ENCODE results near the gene IMMP2L.

Gene IMMP2L

GRCh38 chr7:110800984-110801383 is 761.3 kb downstream of the IMMP2L start:
- no peak for DNase-seq (ENCODE audit: low spot score)

- DNase-seq (ENCODE audit: low spot score): no peak
Measured at GRCh38 chr7:110797656-110798055, 764.6 kb downstream of the IMMP2L start.

GRCh38 chr7:110790992-110791391 is 771.3 kb downstream of the IMMP2L start:
- DNase-seq (ENCODE audit: low spot score): no peak

- no peak for DNase-seq (ENCODE audit: low spot score)
Measured at GRCh38 chr7:110786328-110786965, 775.8 kb downstream of the IMMP2L start.

- DNase-seq (ENCODE audit: low spot score): no peak
Measured at GRCh38 chr7:110784749-110785148, 777.5 kb downstream of the IMMP2L start.

GRCh38 chr7:110780712-110781111 is 781.6 kb downstream of the IMMP2L start:
- DNase-seq (ENCODE audit: low spot score): no peak

GRCh38 chr7:110779339-110779738 is 783.0 kb downstream of the IMMP2L start:
- DNase-seq (ENCODE audit: low spot score): peak; percentile 10

- DNase-seq (ENCODE audit: low spot score): no peak
Measured at GRCh38 chr7:110775046-110775445, 787.2 kb downstream of the IMMP2L start.

GRCh38 chr7:110774071-110774470 is 788.2 kb downstream of the IMMP2L start:
- DNase-seq (ENCODE audit: low spot score): no peak

- no peak for DNase-seq (ENCODE audit: low spot score)
Measured at GRCh38 chr7:110772615-110773014, 789.7 kb downstream of the IMMP2L start.

GRCh38 chr7:110771717-110772116 is 790.6 kb downstream of the IMMP2L start:
- DNase-seq (ENCODE audit: low spot score): no peak

- DNase-seq (ENCODE audit: low spot score): no peak
Measured at GRCh38 chr7:110767550-110768110, 794.7 kb downstream of the IMMP2L start.

- DNase-seq (ENCODE audit: low spot score): no peak
Measured at GRCh38 chr7:110766864-110767263, 795.4 kb downstream of the IMMP2L start.

- DNase-seq (ENCODE audit: low spot score): no peak
Measured at GRCh38 chr7:110764852-110765251, 797.4 kb downstream of the IMMP2L start.

- DNase-seq (ENCODE audit: low spot score): no peak
Measured at GRCh38 chr7:110762546-110763225, 799.6 kb downstream of the IMMP2L start.

- no peak for DNase-seq (ENCODE audit: low spot score)
Measured at GRCh38 chr7:110760341-110760740, 802.0 kb downstream of the IMMP2L start.

GRCh38 chr7:110759069-110759468 is 803.2 kb downstream of the IMMP2L start:
- DNase-seq (ENCODE audit: low spot score): no peak

GRCh38 chr7:110754649-110755048 is 807.6 kb downstream of the IMMP2L start:
- no peak for DNase-seq (ENCODE audit: low spot score)

GRCh38 chr7:110750931-110751605 is 811.2 kb downstream of the IMMP2L start:
- DNase-seq (ENCODE audit: low spot score): no peak

- DNase-seq (ENCODE audit: low spot score): no peak
Measured at GRCh38 chr7:110733221-110733620, 829.1 kb downstream of the IMMP2L start.

- DNase-seq (ENCODE audit: low spot score): no peak
Measured at GRCh38 chr7:110724811-110725210, 837.5 kb downstream of the IMMP2L start.

- no peak for DNase-seq (ENCODE audit: low spot score)
Measured at GRCh38 chr7:110721395-110721794, 840.9 kb downstream of the IMMP2L start.

- DNase-seq (ENCODE audit: low spot score): no peak
Measured at GRCh38 chr7:110720626-110721025, 841.7 kb downstream of the IMMP2L start.

All from activated CD4-positive, alpha-beta T cell treated with anti-CD3 and anti-CD28 coated beads, Interleukin-2, Interleukin-4, amounts not matched to agents 100 ng/mL and 50 ng/mL, durations not matched to agents 16 hours and 8 hours (primary cell).